D721Med (cell line): Measurements from ENCODE around the gene GFRAL.

Experiments
- DNase-seq: peaks from one replicate; pipeline ENCODE4 v3.0.0; 2011; ENCODE audit warnings: low spot score; ENCODE audit not compliant: insufficient read length
- FAIRE-seq: peaks from 2 replicates; lab custom pipeline; 2011; peaks lifted over from hg19 to GRCh38; lab: Jason Lieb, UNC
- TF ChIP-seq, protein P1 (sequence below): IDR thresholded peaks from 2 replicates; pipeline ENCODE4 v1.5.1; 2012; ENCODE audit warnings: mild to moderate bottlenecking, control low read depth; ENCODE audit not compliant: insufficient read depth; ENCODE audit errors: missing control alignments

Gene GFRAL

GRCh38 chr6:55299286-55299985, 27.8 kb upstream of the GFRAL start:
- TF ChIP-seq, protein P1, sequence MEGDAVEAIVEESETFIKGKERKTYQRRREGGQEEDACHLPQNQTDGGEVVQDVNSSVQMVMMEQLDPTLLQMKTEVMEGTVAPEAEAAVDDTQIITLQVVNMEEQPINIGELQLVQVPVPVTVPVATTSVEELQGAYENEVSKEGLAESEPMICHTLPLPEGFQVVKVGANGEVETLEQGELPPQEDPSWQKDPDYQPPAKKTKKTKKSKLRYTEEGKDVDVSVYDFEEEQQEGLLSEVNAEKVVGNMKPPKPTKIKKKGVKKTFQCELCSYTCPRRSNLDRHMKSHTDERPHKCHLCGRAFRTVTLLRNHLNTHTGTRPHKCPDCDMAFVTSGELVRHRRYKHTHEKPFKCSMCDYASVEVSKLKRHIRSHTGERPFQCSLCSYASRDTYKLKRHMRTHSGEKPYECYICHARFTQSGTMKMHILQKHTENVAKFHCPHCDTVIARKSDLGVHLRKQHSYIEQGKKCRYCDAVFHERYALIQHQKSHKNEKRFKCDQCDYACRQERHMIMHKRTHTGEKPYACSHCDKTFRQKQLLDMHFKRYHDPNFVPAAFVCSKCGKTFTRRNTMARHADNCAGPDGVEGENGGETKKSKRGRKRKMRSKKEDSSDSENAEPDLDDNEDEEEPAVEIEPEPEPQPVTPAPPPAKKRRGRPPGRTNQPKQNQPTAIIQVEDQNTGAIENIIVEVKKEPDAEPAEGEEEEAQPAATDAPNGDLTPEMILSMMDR: no peak
- DNase-seq (no peak), FAIRE-seq (no peak)

- FAIRE-seq (no peak), DNase-seq (no peak)
- TF ChIP-seq, protein P1: no peak
These were observed 22.5 kb upstream of the GFRAL start for GRCh38 chr6:55304747-55305146.

DNA sequence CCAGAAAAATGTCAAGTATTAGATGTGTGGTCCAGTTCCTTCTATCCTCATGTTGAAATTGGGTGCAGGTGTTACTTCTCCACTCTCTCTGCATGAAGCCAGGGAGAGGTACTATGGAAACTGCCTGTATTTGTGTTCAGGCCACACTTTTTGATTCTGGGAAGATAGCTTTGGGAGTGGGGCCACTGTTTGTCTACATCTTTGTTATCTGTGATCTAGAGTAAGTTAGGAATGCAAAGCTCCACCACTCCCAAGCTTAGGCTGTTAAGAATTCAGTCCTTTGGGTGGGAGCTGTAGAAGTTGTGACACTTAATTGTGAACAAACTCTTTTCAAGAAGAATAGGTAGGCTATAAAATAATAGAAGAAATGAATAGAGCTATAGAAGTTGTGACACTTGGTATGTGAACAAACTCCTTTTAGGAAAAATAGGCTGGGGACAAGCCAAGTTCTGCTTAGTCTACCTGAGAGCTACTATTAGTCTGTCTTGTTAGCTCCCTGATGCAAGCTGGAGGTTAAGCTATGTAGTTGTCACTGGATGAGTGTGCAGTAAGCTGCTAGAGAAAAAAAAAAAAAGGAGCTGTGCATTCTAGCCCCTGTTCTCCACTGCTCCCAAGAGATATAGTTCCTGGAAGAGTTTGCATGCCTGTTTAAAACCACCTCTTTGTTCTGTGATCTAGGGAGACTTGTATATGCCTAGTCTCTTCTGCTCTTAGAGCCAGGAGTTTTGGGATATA, 7.1 kb upstream of the GFRAL start:
- TF ChIP-seq, protein P1: no peak
- DNase-seq: no peak
- FAIRE-seq: no peak

- FAIRE-seq (no peak), DNase-seq (no peak)
- TF ChIP-seq, protein P1: no peak
These were observed 6.6 kb upstream of the GFRAL start for GRCh38 chr6:55320696-55321086.

GRCh38 chr6:55377150-55377549, 49.9 kb downstream of the GFRAL start:
- TF ChIP-seq, protein P1: no peak
- no peak for FAIRE-seq

GRCh38 chr6:55379471-55379870, 52.2 kb downstream of the GFRAL start:
- TF ChIP-seq, protein P1: no peak
- no peak for FAIRE-seq
- no peak for DNase-seq

More at GRCh38 chr6:55377150-55377549, 49.9 kb downstream of the GFRAL start:
- DNase-seq: no peak

DNA sequence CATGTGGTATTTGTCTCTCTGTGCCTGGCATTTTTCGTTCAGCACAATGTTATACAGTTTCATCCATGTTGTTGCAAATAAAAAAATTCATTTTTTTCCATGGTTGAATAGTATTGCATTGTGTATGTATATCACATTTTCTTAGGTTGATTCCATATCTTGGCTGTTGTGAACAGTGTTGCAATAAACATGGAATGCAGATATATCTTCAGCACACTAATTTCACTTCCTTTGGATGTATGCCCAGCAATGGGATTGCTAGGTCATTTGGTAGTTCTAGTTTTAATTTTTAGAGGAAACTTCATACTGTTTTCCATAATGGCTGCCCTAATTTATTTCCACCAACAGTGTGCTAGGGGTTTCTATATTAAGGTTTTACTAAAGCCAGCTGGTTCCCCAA, 52.6 kb downstream of the GFRAL start:
- TF ChIP-seq, protein P1: no peak
- FAIRE-seq (no peak), DNase-seq (no peak)
